OCI-LY3 (cell line): Measurements from ENCODE around the gene IMPG1.

Experiments
- EZH2phosphoT487 ChIP-seq: fragments of 200-600 bp; shearing (Covaris generic); IDR thresholded peaks from 2 replicates; pipeline ENCODE4 v1.6.1; 2018; ENCODE audit warnings: antibody characterized with exemption, mixed run types, low read depth
- TF ChIP-seq, protein P1 (sequence below): fragments of 200-600, 300-600 bp; sonication (generic); IDR thresholded peaks from 2 replicates; pipeline ENCODE4 v1.5.1; 2014; ENCODE audit warnings: antibody characterized with exemption, low read length, low read depth

DNA sequence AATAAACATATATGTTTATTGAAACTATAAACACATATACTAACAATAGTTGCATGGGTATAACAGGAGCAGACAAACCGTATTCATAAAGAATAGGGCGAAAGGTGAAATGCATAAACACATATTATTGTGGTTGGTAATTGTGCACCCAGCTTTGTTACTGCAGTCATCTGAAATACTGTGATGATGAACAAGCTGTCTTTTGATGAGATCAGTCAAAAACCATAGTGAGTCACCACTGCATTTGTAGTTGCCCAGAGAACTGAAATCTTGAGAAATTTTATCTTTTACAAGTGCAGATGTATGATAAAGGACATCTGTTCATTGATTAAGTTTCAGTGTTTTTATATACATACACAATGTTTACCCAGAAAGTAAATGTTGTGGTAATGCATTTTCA is 189.7 kb downstream of the IMPG1 start:
- TF ChIP-seq, protein P1, sequence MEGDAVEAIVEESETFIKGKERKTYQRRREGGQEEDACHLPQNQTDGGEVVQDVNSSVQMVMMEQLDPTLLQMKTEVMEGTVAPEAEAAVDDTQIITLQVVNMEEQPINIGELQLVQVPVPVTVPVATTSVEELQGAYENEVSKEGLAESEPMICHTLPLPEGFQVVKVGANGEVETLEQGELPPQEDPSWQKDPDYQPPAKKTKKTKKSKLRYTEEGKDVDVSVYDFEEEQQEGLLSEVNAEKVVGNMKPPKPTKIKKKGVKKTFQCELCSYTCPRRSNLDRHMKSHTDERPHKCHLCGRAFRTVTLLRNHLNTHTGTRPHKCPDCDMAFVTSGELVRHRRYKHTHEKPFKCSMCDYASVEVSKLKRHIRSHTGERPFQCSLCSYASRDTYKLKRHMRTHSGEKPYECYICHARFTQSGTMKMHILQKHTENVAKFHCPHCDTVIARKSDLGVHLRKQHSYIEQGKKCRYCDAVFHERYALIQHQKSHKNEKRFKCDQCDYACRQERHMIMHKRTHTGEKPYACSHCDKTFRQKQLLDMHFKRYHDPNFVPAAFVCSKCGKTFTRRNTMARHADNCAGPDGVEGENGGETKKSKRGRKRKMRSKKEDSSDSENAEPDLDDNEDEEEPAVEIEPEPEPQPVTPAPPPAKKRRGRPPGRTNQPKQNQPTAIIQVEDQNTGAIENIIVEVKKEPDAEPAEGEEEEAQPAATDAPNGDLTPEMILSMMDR = no peak
- TF ChIP-seq EZH2phosphoT487 = no peak
